Adrenal gland (tissue), 12 donors: Measurements from ENCODE around the gene TMSB4X. TPM values are rescaled to one million over a fixed set of nuclear protein-coding genes. Genes with fewer than 3 reads are reported as not detected.
A peak's percentile ranks its signal among the peaks of the same experiment; 100 is the strongest.

Experiments used
- DNase-seq, 7 donors: peaks; one replicate each; pipeline ENCODE4 v3.0.0-alpha.2; 2019 to 2020
- H3K27ac ChIP-seq, 5 donors: fragments of 200-600 bp; sonication (generic) in 4 of 5; 1 replicate in 3 of 5; 2 replicates in 2 of 5; pipeline versions ENCODE4 v1.5.1 to v1.8.0; 2016 to 2020; ENCODE audit warnings: mild to moderate bottlenecking in 1 of 5
- H3K27me3 ChIP-seq: fragments of 200-600 bp; 2 replicates; pipeline ENCODE4 v1.8.0; 2021
- H3K36me3 ChIP-seq, 2 donors: fragments of 200-600 bp; replicated peaks in 1 of 2; 1 replicate in 1 of 2; 2 replicates in 1 of 2; pipeline versions ENCODE4 v1.5.1 to v1.8.0; 2018 to 2022
- H3K4me1 ChIP-seq, 2 donors: fragments of 200-600 bp; replicated peaks in 1 of 2; 1 replicate in 1 of 2; 2 replicates in 1 of 2; pipeline versions ENCODE4 v1.5.1 to v1.8.0; 2018 to 2021
- H3K4me3 ChIP-seq, 4 donors: fragments of 200-600 bp; sonication (generic) in 3 of 4; one replicate each; pipeline ENCODE4 v1.5.1; 2016 to 2018
- H3K9me3 ChIP-seq, 3 donors: fragments of 200-600 bp; sonication (generic) in 1 of 3; replicated peaks in 1 of 3; 1 replicate in 2 of 3; 2 replicates in 1 of 3; pipeline versions ENCODE4 v1.5.1 to v1.8.0; 2016 to 2021
- POLR2A ChIP-seq, 2 donors: fragments of 450-650 bp; IDR thresholded peaks; one replicate each; pipeline ENCODE4 v1.6.1; 2017; ENCODE audit warnings: antibody characterized with exemption in 2 of 2, mild to moderate bottlenecking in 2 of 2, moderate library complexity in 1 of 2
- WGBS, 4 donors: extraction: QIAGEN DNeasy Blood & Tissue Kit in 2 of 4; methylation state at CpG; one replicate each; pipeline versions ENCODE4 v1.1.5 to v1.1.7; 2013 to 2017; 5-methylcytosine and 5-hydroxymethylcytosine counted together
- intact Hi-C, 2 donors: fragments of 100-400 bp; cut with DNase I; formaldehyde crosslinking; loops; one replicate each; pipeline versions ENCODE4 v1.14.1 to v1.15.0; 2022 to 2023
- polyA plus RNA-seq, 3 donors: library from polyadenylated mRNA; stranded (reverse); fragments of 200-250 nt in 2 of 3; fragments of 350-450 nt in 1 of 3; fragmentation: Illumina TruSeq in 1 of 3; extraction: RNeasy Lipid Tissue Mini Kit (QIAGEN cat#74804) in 1 of 3; gene quantifications; one replicate each; pipeline ENCODE4 v1.2.3, GENCODE V29; 2013 to 2014
- total RNA-seq, 9 donors: library from RNA; depleted of rRNA in 4 of 9; stranded (reverse); fragments of >200 nt in 4 of 9; fragments of 120-200 nt in 1 of 9; fragmentation: NEBNext Ultra II Directional in 1 of 9; extraction: Animal tissue kit (Norgen Biotek cat#: 25700) in 1 of 9; gene quantifications; one replicate each; pipeline versions ENCODE4 v1.1.0 to v1.2.4, GENCODE V29; 2013 to 2023
- TF ChIP-seq, protein P1 (sequence below), 6 experiments: fragments of 450-650 bp in 4 of 6; fragments of 200-600 bp in 2 of 6; sonication (generic) in 1 of 6; IDR thresholded peaks; 1 replicate in 5 of 6; 2 replicates in 1 of 6; pipeline versions ENCODE4 v1.5.1 to v1.8.0; 2016 to 2021; ENCODE audit warnings: antibody characterized with exemption in 6 of 6, mild to moderate bottlenecking in 2 of 6, moderate library complexity in 1 of 6
- donor health status: healthy with polysubstance abuse.
- donor health status: Bipolar disorder and iron deficiency.
- donor health status: DM: yes; HTN: yes; CAD: no.
- donor health status: DM: no; HTN: no; CAD: no.
- donor health status: DM: no; HTN: no; CAD: no.
- donor health status: DM: yes; HTN: yes; CAD: no.

The TMSB4X gene
- total and polyA plus RNA-seq, 12 donors, result 1,180 to 9,144 (median 3,958) TPM

DNA sequence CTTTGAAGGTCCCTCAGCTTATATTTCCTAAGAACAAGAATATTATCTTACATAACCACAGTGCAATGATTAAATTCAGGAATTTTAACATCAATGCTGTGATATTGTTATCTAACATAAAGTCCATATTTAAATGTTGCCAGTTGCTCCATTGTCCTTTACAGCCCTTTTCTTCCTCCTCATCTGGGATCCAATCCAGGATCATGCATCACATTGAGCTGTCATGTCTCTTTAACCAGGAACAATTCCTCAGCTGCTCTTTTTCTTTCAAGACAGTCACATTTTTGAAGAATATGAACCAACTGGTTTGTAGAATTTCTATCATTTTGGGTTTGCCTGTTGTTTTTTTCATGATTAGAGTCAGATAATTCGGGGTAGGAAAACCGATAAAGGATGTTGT is 12.0 kb downstream of the TMSB4X start:
- WGBS, 4 donors, result 63 to 71% (median 68%) methylated on average over 2 of the region's 2 CpGs
- H3K9me3 ChIP-seq, result no peaks in the 10 kb centered on the region
- intact Hi-C loops, result no loop called here

DNA sequence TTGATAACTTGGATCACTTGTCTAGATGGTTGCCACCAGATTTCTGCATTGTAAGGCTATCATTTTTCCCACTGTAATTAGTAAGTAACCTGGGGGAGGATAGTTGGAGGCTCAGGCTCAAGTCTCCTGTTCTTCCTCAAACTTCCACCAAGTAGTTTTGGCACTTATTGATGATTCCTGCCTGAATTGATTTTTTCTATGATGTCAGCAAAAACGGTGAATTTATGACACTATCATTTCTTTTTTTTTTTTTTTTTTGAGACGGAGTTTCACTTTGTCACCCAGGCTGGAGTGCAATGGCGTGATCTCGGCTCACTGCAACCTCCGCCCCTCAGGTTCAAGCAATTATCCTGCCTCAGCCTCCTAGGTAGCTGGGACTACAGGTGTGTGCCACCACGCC is 12.4 kb downstream of the TMSB4X start:
- DNase-seq, result no peak
- H3K27ac ChIP-seq, result no peak overlapping the region
- no peaks in the 10 kb centered on the region for H3K27me3 ChIP-seq
- H3K4me1 ChIP-seq, result peaks cover 7% of the 10 kb centered on the region in 2 donors
- H3K4me3 ChIP-seq, result no peak overlapping the region
- 78 to 97% (median 89%) methylated on average over 6 of the region's 6 CpGs for WGBS, 4 donors
- intact Hi-C loops, result no loop called here
- H3K9me3 ChIP-seq, result no peaks in the 10 kb centered on the region
- H3K36me3 ChIP-seq, result no peaks in the 10 kb centered on the region
- TF ChIP-seq POLR2A (IDR thresholded peaks at IDR 0.05), result no peak
- TF ChIP-seq, protein P1, sequence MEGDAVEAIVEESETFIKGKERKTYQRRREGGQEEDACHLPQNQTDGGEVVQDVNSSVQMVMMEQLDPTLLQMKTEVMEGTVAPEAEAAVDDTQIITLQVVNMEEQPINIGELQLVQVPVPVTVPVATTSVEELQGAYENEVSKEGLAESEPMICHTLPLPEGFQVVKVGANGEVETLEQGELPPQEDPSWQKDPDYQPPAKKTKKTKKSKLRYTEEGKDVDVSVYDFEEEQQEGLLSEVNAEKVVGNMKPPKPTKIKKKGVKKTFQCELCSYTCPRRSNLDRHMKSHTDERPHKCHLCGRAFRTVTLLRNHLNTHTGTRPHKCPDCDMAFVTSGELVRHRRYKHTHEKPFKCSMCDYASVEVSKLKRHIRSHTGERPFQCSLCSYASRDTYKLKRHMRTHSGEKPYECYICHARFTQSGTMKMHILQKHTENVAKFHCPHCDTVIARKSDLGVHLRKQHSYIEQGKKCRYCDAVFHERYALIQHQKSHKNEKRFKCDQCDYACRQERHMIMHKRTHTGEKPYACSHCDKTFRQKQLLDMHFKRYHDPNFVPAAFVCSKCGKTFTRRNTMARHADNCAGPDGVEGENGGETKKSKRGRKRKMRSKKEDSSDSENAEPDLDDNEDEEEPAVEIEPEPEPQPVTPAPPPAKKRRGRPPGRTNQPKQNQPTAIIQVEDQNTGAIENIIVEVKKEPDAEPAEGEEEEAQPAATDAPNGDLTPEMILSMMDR (IDR thresholded peaks at IDR 0.05), result no peak

More for the DNA sequence above, 12.0 kb downstream of the TMSB4X start:
- Histone ChIP-seq H3K36me3 (no peaks in the 10 kb centered on the region), H3K27me3 (no peaks in the 10 kb centered on the region), H3K4me3 (no peak overlapping the region), H3K4me1 (peaks cover 7% of the 10 kb centered on the region in 2 donors), H3K27ac (no peak overlapping the region)
- no peak for TF ChIP-seq POLR2A (IDR thresholded peaks at IDR 0.05)
- TF ChIP-seq, protein P1 (IDR thresholded peaks at IDR 0.05), result no peak
- DNase-seq, result no peak

DNA sequence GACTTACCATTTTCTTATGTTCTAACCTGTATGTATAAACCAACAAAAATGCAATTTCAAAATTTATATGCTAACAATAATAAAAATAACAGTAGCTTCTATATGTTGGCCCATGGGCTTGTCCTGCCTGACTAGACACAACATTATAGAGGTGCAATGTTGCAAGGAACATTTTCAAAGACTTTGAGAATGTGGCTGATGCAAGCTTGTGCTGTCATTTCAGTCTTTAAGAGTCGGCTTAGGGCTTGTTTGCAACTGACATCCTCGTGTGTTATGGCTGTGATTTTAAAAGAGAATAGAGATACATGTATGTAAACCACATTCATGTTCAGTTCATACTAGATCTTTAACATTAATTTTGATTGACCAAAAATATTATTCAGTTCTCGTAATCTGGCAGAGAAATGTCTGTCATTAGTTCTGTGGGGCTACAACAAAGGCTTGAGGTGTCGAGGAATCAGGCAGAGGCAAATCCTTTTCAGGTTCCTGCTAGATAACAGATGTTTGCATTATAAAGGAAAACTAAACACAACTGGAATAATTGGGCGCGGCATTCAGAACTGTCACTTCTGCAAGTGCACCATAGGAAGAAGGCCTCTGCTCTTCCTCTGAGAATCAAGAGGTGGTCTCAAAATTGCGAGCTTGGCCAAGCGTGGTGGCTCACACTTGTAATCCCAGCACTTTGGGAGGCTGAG is 13.1 kb downstream of the TMSB4X start:
- peaks cover 7 to 11% of the 10 kb centered on the region in 2 donors for H3K4me1 ChIP-seq
- H3K9me3 ChIP-seq, result no peaks in the 10 kb centered on the region
- no peaks in the 10 kb centered on the region for H3K27me3 ChIP-seq
- intact Hi-C loops, result no loop called here
- no peaks in the 10 kb centered on the region for H3K36me3 ChIP-seq
- TF ChIP-seq, protein P1 (IDR thresholded peaks at IDR 0.05), result no peak
- no peak for TF ChIP-seq POLR2A (IDR thresholded peaks at IDR 0.05)
- no peak for DNase-seq
- no peak overlapping the region for H3K4me3 ChIP-seq
- H3K27ac ChIP-seq, result no peak overlapping the region
- 81 to 97% (median 91%) methylated on average over 8 of the region's 8 CpGs for WGBS, 4 donors

DNA sequence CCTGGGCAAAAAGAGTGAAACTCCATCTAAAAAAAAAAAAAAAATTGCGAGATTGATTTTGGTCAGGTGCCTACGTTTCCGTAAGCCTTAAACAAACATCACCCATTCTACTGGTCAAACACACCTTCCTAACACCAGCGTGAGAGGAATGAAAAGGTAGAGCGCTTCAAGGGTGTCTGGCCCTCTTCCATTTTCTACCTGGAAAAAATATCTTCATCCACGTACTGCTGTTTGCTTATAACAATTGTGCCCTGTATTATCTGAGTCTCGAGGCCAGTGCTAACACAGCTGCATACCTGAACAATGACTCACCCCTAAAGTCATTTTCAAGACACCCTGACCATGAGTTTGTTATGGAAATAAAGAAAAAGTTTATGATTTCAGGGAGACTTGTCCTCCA is 13.9 kb downstream of the TMSB4X start:
- Histone ChIP-seq H3K27me3 (no peaks in the 10 kb centered on the region), H3K4me3 (peak overlapping the region in 1 of 4 donors; percentile 19), H3K36me3 (no peaks in the 10 kb centered on the region), H3K27ac (peak overlapping the region in 1 of 5 donors; percentile 58), H3K9me3 (no peaks in the 10 kb centered on the region), H3K4me1 (peaks cover 7 to 18% of the 10 kb centered on the region in 2 donors)
- no peak for TF ChIP-seq POLR2A (IDR thresholded peaks at IDR 0.05)
- TF ChIP-seq, protein P1 (IDR thresholded peaks at IDR 0.05), result no peak
- intact Hi-C loops, result no loop called here
- WGBS, 4 donors, result 18 to 71% (median 55%) methylated on average over 6 to 7 of the region's 7 CpGs
- no peak for DNase-seq
